Bronchial epithelial cell (primary cell): ENCODE measurements around the gene TLCD1. TPM values are rescaled to one million over a fixed set of nuclear protein-coding genes. Genes with fewer than 3 reads are reported as not detected.
"Not testable (repeated sequence)": the region's sequence is repeated elsewhere in the genome, so short reads cannot be mapped to it uniquely, and the experiment has no call there.

Source experiments
- DNase-seq: peaks from one replicate; pipeline ENCODE4 v3.0.0-alpha.2; 2010; ENCODE audit warnings: low read depth
- FAIRE-seq: peaks from 2 replicates; lab custom pipeline; 2011; peaks lifted over from hg19 to GRCh38; lab: Jason Lieb, UNC
- H3K27me3 ChIP-seq: 2 replicates; pipeline ENCODE4 v1.5.1; 2011; ENCODE audit warnings: low read length; ENCODE audit not compliant: control insufficient read depth, insufficient read depth
- H3K36me3 ChIP-seq: 2 replicates; pipeline ENCODE4 v1.5.1; 2011; ENCODE audit warnings: low read length; ENCODE audit not compliant: control insufficient read depth, insufficient read depth
- H3K4me3 ChIP-seq: 2 replicates; pipeline ENCODE4 v1.5.1; 2011; ENCODE audit warnings: mild to moderate bottlenecking, low read depth, low read length, control low read depth
- total RNA-seq: library from RNA; depleted of rRNA; stranded (reverse); fragments of >200 nt; gene quantifications from 2 replicates; pipeline ENCODE4 v1.2.1, GENCODE V29; 2014
- TF ChIP-seq, protein P1 (sequence below): IDR thresholded peaks from 2 replicates; pipeline ENCODE4 v1.5.1; 2011; ENCODE audit warnings: mild to moderate bottlenecking, moderate library complexity, low read length, control low read depth, inconsistent platforms; ENCODE audit not compliant: insufficient read depth, severe bottlenecking

The TLCD1 gene
- total RNA-seq, 1 donor from 2014 or later = 7.4 TPM

- Histone ChIP-seq H3K36me3 (peaks cover 1% of the 10 kb centered on the region), H3K4me3 (no peak overlapping the region), H3K27me3 (no peaks in the 10 kb centered on the region)
- TF ChIP-seq, protein P1, sequence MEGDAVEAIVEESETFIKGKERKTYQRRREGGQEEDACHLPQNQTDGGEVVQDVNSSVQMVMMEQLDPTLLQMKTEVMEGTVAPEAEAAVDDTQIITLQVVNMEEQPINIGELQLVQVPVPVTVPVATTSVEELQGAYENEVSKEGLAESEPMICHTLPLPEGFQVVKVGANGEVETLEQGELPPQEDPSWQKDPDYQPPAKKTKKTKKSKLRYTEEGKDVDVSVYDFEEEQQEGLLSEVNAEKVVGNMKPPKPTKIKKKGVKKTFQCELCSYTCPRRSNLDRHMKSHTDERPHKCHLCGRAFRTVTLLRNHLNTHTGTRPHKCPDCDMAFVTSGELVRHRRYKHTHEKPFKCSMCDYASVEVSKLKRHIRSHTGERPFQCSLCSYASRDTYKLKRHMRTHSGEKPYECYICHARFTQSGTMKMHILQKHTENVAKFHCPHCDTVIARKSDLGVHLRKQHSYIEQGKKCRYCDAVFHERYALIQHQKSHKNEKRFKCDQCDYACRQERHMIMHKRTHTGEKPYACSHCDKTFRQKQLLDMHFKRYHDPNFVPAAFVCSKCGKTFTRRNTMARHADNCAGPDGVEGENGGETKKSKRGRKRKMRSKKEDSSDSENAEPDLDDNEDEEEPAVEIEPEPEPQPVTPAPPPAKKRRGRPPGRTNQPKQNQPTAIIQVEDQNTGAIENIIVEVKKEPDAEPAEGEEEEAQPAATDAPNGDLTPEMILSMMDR = no peak
- no peak for FAIRE-seq
- no peak for DNase-seq
These were observed 12.8 kb upstream of the TLCD1 start for GRCh38 chr17:28738680-28739384.

GRCh38 chr17:28737770-28738679, 12.0 kb upstream of the TLCD1 start:
- Histone ChIP-seq H3K4me3 (no peak overlapping the region), H3K27me3 (no peaks in the 10 kb centered on the region), H3K36me3 (peaks cover 1% of the 10 kb centered on the region)
- TF ChIP-seq, protein P1 = no peak
- DNase-seq (no peak), FAIRE-seq (no peak)

- TF ChIP-seq, protein P1 = no peak
- no peak overlapping the region for H3K4me3 ChIP-seq
- FAIRE-seq (no peak), DNase-seq (no peak)
- no peaks in the 10 kb centered on the region for H3K27me3 ChIP-seq
- peaks cover 1% of the 10 kb centered on the region for H3K36me3 ChIP-seq
These were observed 11.3 kb upstream of the TLCD1 start for GRCh38 chr17:28737316-28737715.

GRCh38 chr17:28735913-28736769, 10.1 kb upstream of the TLCD1 start:
- not testable (repeated sequence) for H3K36me3 ChIP-seq, DNase-seq, H3K4me3 ChIP-seq, H3K27me3 ChIP-seq, FAIRE-seq

DNA sequence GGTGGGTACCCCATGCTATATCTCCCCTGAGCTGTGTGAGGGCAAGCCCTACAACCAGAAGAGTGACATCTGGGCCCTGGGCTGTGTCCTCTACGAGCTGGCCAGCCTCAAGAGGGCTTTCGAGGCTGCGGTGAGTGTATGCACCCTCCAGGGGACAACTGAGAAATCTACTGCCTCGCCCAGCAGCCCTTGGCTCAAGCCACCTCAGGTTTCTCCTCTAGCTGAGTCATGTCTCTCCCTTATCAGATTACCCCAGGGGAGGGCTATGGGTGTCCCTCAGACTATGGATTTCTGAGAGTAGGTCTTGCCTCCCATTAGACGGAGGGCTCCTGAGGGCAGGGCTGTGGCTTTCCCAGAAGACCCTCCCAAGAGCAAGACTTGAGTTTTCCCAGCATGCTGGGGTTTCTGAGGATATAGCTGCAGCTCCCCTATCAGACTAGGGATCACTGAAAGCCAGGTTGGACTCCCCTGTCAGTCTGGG, 9.2 kb upstream of the TLCD1 start:
- no peak for FAIRE-seq
- Histone ChIP-seq H3K4me3 (no peak overlapping the region), H3K27me3 (no peaks in the 10 kb centered on the region), H3K36me3 (peaks cover 1% of the 10 kb centered on the region)
- DNase-seq = peak; percentile 65
- TF ChIP-seq, protein P1 = peak; percentile 16
